OCI-LY7 (cell line): ENCODE results near the gene SRD5A2. TPM values are rescaled to one million over a fixed set of nuclear protein-coding genes. Genes with fewer than 3 reads are reported as not detected.

Experiments
- BruUV-seq: library from RNA; stranded (reverse); fragments of 400-500 nt; replicated peaks from 2 replicates; lab custom pipeline; 2021; lab: Mats Ljungman, UMichigan
- CTCF ChIA-PET: fragments of 300-600 bp; sonication (Branson Sonifier 250); formaldehyde crosslinking; loops from one replicate; lab custom pipeline; 2022; ENCODE audit warnings: antibody characterized with exemption; ENCODE audit not compliant: unreplicated experiment; lab: Charles Lee
- POLR2A ChIA-PET: fragments of 300-600 bp; sonication (Branson Sonifier 250); formaldehyde crosslinking; loops from one replicate; lab custom pipeline; 2022; ENCODE audit warnings: antibody characterized with exemption; lab: Charles Lee
- DNase-seq: peaks from one replicate; pipeline ENCODE4 v3.0.0-alpha.2; 2015; ENCODE audit warnings: low spot score
- H2AFZ ChIP-seq: fragments of 200-600 bp; sonication (generic), shearing (Covaris generic); 2 replicates; pipeline ENCODE4 v1.6.1; 2014; ENCODE audit warnings: mild to moderate bottlenecking, antibody characterized with exemption, low read length, moderate library complexity
- H3K27ac ChIP-seq: fragments of 200-600 bp; sonication (generic); 2 replicates; pipeline ENCODE4 v1.5.1; 2014; ENCODE audit warnings: mixed run types, low read depth, mild to moderate bottlenecking, moderate library complexity, low read length, inconsistent platforms; ENCODE audit not compliant: poor library complexity, severe bottlenecking
- H3K36me3 ChIP-seq: fragments of 200-600 bp; sonication (generic); 2 replicates; pipeline ENCODE4 v1.6.1; 2014; ENCODE audit warnings: mild to moderate bottlenecking, antibody characterized with exemption, low read length, moderate library complexity, mixed read lengths; ENCODE audit not compliant: insufficient read depth
- H3K4me1 ChIP-seq: fragments of 200-600 bp; sonication (generic); 2 replicates; pipeline ENCODE4 v1.5.1; 2014; ENCODE audit warnings: mild to moderate bottlenecking, low read length; ENCODE audit not compliant: insufficient read depth, poor library complexity, severe bottlenecking
- H3K4me2 ChIP-seq: fragments of 200-600 bp; sonication (generic); 2 replicates; pipeline ENCODE4 v1.6.1; 2014; ENCODE audit warnings: mild to moderate bottlenecking, low read length
- H3K4me3 ChIP-seq: fragments of 200-600 bp; sonication (generic); 2 replicates; pipeline ENCODE4 v1.5.1; 2014; ENCODE audit warnings: mild to moderate bottlenecking, low read depth, low read length; ENCODE audit not compliant: poor library complexity, severe bottlenecking
- H3K79me2 ChIP-seq: fragments of 200-600 bp; sonication (generic); 2 replicates; pipeline ENCODE4 v1.6.1; 2016; ENCODE audit warnings: low read depth, mild to moderate bottlenecking, low read length, moderate library complexity, mixed read lengths; ENCODE audit not compliant: insufficient read depth
- H3K9me2 ChIP-seq: fragments of 200-600 bp; sonication (generic); 2 replicates; pipeline ENCODE4 v1.6.1; 2016; ENCODE audit warnings: mild to moderate bottlenecking, low read length, mixed read lengths; ENCODE audit not compliant: insufficient read depth
- H3K9me3 ChIP-seq: fragments of 200-600 bp; sonication (generic); 2 replicates; pipeline ENCODE4 v1.6.1; 2014; ENCODE audit warnings: mild to moderate bottlenecking, mixed run types, low read length, mixed read lengths
- H4K20me1 ChIP-seq: fragments of 200-600 bp; sonication (generic); 2 replicates; pipeline ENCODE4 v1.6.1; 2014; ENCODE audit warnings: mild to moderate bottlenecking, antibody characterized with exemption, low read length, moderate library complexity, mixed read lengths; ENCODE audit not compliant: insufficient read depth
- CTCF ChIP-seq: fragments of 200-600 bp; sonication (generic); conservative IDR thresholded peaks from 2 replicates; pipeline ENCODE4 v1.5.1; 2014; ENCODE audit warnings: mild to moderate bottlenecking, antibody characterized with exemption, low read length, moderate library complexity, mixed read lengths
- EZH2phosphoT487 ChIP-seq: fragments of 200-600 bp; sonication (generic); IDR thresholded peaks from 2 replicates; pipeline ENCODE4 v1.6.1; 2018; ENCODE audit warnings: low read depth, borderline replicate concordance, mild to moderate bottlenecking, mixed run types, antibody characterized with exemption, low read length, moderate library complexity, mixed read lengths
- intact Hi-C: fragments of 100-400 bp; cut with micrococcal nuclease; formaldehyde crosslinking; loops from one replicate; pipeline ENCODE4 v1.10.0; 2022; ENCODE audit not compliant: unreplicated experiment
- total RNA-seq, 2 experiments: library from RNA; depleted of rRNA in 1 of 2; stranded (reverse); fragments of >200 nt in 1 of 2; shearing (Covaris generic) in 1 of 2; gene quantifications; 2 replicates each; pipeline ENCODE4 v1.2.3, GENCODE V29; 2014 to 2022

SRD5A2 gene
- total RNA-seq, 2 experiments from 2014 or later = 0.03 TPM; not detected in 1

DNA sequence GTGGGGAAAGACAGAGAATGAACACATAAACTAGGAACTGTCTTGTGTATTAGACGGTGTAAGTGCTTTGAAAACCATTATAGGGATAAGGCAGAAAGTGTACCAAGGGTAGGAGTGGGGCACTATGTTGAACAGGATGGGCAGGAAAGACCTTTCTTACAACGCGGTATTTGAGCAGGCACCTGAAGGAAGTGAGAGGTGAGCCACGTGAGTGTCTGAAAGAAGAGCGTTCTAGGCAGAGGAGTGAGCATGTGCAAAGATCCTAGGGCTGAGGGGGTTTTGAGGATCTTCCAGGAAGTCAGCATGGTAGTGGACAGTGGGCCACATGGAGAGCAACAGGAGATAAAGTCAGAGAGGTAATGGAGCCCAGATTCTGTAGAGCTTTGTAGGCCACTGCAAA, 65.2 kb downstream of the SRD5A2 start:
- POLR2A ChIA-PET = interaction anchor here (0.6 kb wide), 1 partner anchor 40 kb away, joined by 3 read pairs; no protein-coding TSS in a partner anchor
- no peaks in the 10 kb centered on the region for H3K4me1 ChIP-seq
- no peaks in the 10 kb centered on the region for H3K9me3 ChIP-seq
- no peaks in the 10 kb centered on the region for H4K20me1 ChIP-seq
- H3K9me2 ChIP-seq = no peaks in the 10 kb centered on the region
- TF ChIP-seq EZH2phosphoT487 (no peak), CTCF (no peak)
- H2AFZ ChIP-seq = no peak overlapping the region
- BruUV-seq = no TSS peak
- no peaks in the 10 kb centered on the region for H3K79me2 ChIP-seq
- no peak for DNase-seq
- CTCF ChIA-PET = no interaction called here
- H3K36me3 ChIP-seq = no peaks in the 10 kb centered on the region
- H3K4me2 ChIP-seq = no peak overlapping the region
- intact Hi-C loops = no loop called here
- H3K4me3 ChIP-seq = no peak overlapping the region
- no peak overlapping the region for H3K27ac ChIP-seq

DNA sequence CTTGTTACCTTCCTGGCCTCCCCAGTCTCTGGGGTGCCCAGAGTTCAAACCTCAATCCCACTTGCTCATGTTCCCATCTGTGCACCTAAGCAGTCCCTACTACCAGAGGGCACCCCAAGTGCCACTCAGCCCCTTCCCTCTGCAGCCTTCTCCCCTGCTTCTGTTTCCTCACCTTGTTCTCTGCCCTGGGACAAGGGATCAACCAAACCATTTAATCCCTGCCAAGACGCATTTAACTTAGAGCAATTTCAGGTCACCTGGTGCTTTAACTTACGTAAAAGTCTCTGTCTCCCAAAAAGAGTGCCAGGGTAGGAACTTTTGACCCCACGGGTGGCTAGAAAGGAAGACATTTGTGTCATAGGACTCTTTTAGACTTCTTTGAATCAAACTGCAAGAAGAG, 67.2 kb downstream of the SRD5A2 start:
- no TSS peak for BruUV-seq
- no peak overlapping the region for H2AFZ ChIP-seq
- TF ChIP-seq EZH2phosphoT487 (no peak), CTCF (no peak)
- H3K4me2 ChIP-seq = no peak overlapping the region
- intact Hi-C loops = no loop called here
- H3K9me3 ChIP-seq = no peaks in the 10 kb centered on the region
- ChIA-PET CTCF (no interaction called here), POLR2A (no interaction called here)
- H3K9me2 ChIP-seq = no peaks in the 10 kb centered on the region
- no peaks in the 10 kb centered on the region for H4K20me1 ChIP-seq
- H3K36me3 ChIP-seq = no peaks in the 10 kb centered on the region
- no peak for DNase-seq
- H3K27ac ChIP-seq = no peak overlapping the region
- no peaks in the 10 kb centered on the region for H3K79me2 ChIP-seq
- no peaks in the 10 kb centered on the region for H3K4me1 ChIP-seq
- no peak overlapping the region for H3K4me3 ChIP-seq

DNA sequence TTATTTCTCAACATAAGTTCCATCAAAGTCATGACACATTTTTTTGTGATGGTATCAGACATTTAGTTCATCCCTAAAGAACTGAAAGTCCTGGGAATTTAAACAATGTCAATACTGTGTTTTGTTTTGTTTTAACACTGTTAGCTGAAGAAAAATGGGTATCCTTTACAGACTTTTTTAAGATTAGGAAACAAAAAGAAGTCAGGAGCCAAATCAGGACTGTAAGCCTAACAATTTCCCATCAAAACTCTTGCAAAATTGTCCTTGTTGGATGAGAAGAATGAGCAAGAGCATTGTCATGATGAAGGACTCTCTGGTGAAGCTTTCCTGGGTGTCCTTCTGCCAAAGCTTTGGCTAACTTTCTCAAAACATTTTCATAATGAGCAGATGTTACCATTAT, 69.4 kb downstream of the SRD5A2 start:
- H3K9me3 ChIP-seq = no peaks in the 10 kb centered on the region
- BruUV-seq = no TSS peak
- intact Hi-C loops = no loop called here
- ChIA-PET POLR2A (interaction anchor here (0.6 kb wide), 1 partner anchor 79 kb away, joined by 3 read pairs; no protein-coding TSS in a partner anchor), CTCF (no interaction called here)
- H4K20me1 ChIP-seq = no peaks in the 10 kb centered on the region
- H3K36me3 ChIP-seq = no peaks in the 10 kb centered on the region
- H3K4me1 ChIP-seq = no peaks in the 10 kb centered on the region
- no peak overlapping the region for H3K4me3 ChIP-seq
- no peak overlapping the region for H2AFZ ChIP-seq
- no peak overlapping the region for H3K4me2 ChIP-seq
- H3K27ac ChIP-seq = no peak overlapping the region
- DNase-seq = no peak
- H3K9me2 ChIP-seq = no peaks in the 10 kb centered on the region
- H3K79me2 ChIP-seq = no peaks in the 10 kb centered on the region
- no peak for TF ChIP-seq EZH2phosphoT487
- no peak for TF ChIP-seq CTCF
